ENCODE measurements around the gene ITLN1. TPM values are rescaled to one million over a fixed set of nuclear protein-coding genes. Genes with fewer than 3 reads are reported as not detected.
A peak's percentile ranks its signal among the peaks of the same experiment; 100 is the strongest.
"Not testable (repeated sequence)": the region's sequence is repeated elsewhere in the genome, so short reads cannot be mapped to it uniquely, and the experiment has no call there.

ITLN1 gene
- total RNA-seq, 1 donor, result not detected

DNA sequence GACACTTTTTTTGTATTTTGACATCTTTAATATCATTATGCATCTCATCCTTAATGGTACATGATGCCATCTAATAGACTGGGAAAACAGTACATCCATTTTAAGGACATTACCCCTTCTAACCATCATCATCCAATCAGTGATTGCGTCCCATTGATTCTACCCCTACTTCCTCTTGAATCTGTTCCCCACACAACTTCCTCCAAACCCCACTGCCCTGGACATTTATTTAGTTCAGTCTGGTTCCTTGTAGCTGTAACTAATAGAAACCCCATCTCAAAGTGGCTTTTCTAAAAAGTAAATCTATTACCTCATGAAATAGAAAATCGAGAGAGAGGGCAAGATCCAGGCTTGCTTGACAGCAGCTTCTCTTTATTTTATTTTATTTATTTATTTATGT lies 2.1 kb upstream of the ITLN1 start:
- no peak for TF ChIP-seq CTCF (IDR thresholded peaks at IDR 0.05; ENCODE audit: extremely low read depth, low read depth, low read length)
- no peaks in the 10 kb centered on the region for H3K9me3 ChIP-seq (ENCODE audit: low read depth, low read length)
- H3K79me2 ChIP-seq (ENCODE audit: insufficient read depth, low read length), result no peaks in the 10 kb centered on the region
- no peak overlapping the region for H2AFZ ChIP-seq (ENCODE audit: low read length)
- peak; percentile 65 for DNase-seq (ENCODE audit: insufficient read length, low spot score, missing footprints)
- no peaks in the 10 kb centered on the region for H4K20me1 ChIP-seq (ENCODE audit: insufficient read depth, low read length)
- no peak overlapping the region for H3K27ac ChIP-seq (ENCODE audit: low read depth, low read length)
- no peaks in the 10 kb centered on the region for H3K4me1 ChIP-seq (ENCODE audit: insufficient read depth, low read length)
- H3K4me2 ChIP-seq (ENCODE audit: insufficient read depth, low read length), result no peak overlapping the region
- H3K4me3 ChIP-seq (ENCODE audit: insufficient read depth, low read length), result no peak overlapping the region
- no peaks in the 10 kb centered on the region for H3K36me3 ChIP-seq (ENCODE audit: insufficient read depth, low read length)
- no peaks in the 10 kb centered on the region for H3K27me3 ChIP-seq (ENCODE audit: insufficient read depth, low read length)

GRCh38 chr1:160884579-160884978 lies 401 bp downstream of the ITLN1 start:
- H3K36me3 ChIP-seq (ENCODE audit: insufficient read depth, low read length), result no peaks in the 10 kb centered on the region
- no peak overlapping the region for H2AFZ ChIP-seq (ENCODE audit: low read length)
- H3K4me1 ChIP-seq (ENCODE audit: insufficient read depth, low read length), result no peaks in the 10 kb centered on the region
- no peak overlapping the region for H3K4me2 ChIP-seq (ENCODE audit: insufficient read depth, low read length)
- no peaks in the 10 kb centered on the region for H3K9me3 ChIP-seq (ENCODE audit: low read depth, low read length)
- no peak overlapping the region for H3K4me3 ChIP-seq (ENCODE audit: insufficient read depth, low read length)
- no peaks in the 10 kb centered on the region for H3K27me3 ChIP-seq (ENCODE audit: insufficient read depth, low read length)
- no peak for DNase-seq (ENCODE audit: insufficient read length, low spot score, missing footprints)
- H4K20me1 ChIP-seq (ENCODE audit: insufficient read depth, low read length), result no peaks in the 10 kb centered on the region
- no peak overlapping the region for H3K27ac ChIP-seq (ENCODE audit: low read depth, low read length)
- TF ChIP-seq CTCF (IDR thresholded peaks at IDR 0.05; ENCODE audit: extremely low read depth, low read depth, low read length), result no peak
- H3K79me2 ChIP-seq (ENCODE audit: insufficient read depth, low read length), result no peaks in the 10 kb centered on the region

DNA sequence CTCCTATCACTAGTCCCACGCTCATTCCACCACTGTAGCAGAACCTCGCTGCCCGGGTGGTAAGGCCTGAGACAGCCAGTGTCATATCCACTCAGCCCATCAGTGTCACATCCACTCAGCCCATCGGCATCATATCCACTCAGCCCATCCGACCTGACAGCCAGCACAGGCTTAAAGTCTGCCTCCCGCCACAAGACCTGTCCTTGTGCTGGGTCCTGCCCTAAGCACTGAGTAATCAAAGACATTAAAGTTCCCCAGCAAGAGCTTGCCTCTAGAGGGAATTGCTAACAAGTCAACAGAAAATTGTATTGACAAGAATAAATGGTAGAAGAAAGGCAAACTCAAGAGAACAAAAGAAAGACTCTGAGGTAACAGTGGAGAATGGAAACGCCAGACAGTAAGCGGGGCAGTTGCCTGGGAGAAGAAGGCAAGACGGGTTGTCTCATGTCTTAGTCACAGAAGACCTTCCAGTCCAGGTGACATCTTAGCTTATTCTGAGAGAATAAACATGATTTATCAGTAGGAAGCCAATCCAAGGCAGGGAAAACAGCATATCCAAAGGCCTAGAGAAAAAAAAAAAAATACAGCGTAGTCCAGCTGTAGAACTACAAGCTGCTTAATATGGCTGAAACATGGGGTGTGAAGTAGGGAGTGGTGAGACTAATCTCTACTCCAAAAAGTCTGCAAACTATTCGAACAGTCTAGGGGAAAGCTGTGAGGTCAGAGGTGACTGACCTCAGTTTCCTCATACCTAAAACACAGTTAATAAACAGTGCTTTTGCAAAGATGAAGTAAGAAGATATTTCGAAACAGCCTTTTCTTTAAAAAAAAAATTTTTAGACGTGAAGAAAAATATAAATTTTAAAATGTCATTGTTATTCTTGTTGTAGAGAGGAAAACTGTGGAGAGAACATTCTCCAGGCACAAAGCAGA lies 1.1 kb downstream of the ITLN1 start:
- Histone ChIP-seq H3K9me3 (ENCODE audit: low read depth, low read length) (no peaks in the 10 kb centered on the region), H4K20me1 (ENCODE audit: insufficient read depth, low read length) (no peaks in the 10 kb centered on the region), H3K27me3 (ENCODE audit: insufficient read depth, low read length) (no peaks in the 10 kb centered on the region), H3K4me2 (ENCODE audit: insufficient read depth, low read length) (no peak overlapping the region), H2AFZ (ENCODE audit: low read length) (no peak overlapping the region), H3K4me3 (ENCODE audit: insufficient read depth, low read length) (no peak overlapping the region), H3K79me2 (ENCODE audit: insufficient read depth, low read length) (no peaks in the 10 kb centered on the region), H3K27ac (ENCODE audit: low read depth, low read length) (no peak overlapping the region), H3K36me3 (ENCODE audit: insufficient read depth, low read length) (no peaks in the 10 kb centered on the region), H3K4me1 (ENCODE audit: insufficient read depth, low read length) (no peaks in the 10 kb centered on the region)
- no peak for DNase-seq (ENCODE audit: insufficient read length, low spot score, missing footprints)
- no peak for TF ChIP-seq CTCF (IDR thresholded peaks at IDR 0.05; ENCODE audit: extremely low read depth, low read depth, low read length)

DNA sequence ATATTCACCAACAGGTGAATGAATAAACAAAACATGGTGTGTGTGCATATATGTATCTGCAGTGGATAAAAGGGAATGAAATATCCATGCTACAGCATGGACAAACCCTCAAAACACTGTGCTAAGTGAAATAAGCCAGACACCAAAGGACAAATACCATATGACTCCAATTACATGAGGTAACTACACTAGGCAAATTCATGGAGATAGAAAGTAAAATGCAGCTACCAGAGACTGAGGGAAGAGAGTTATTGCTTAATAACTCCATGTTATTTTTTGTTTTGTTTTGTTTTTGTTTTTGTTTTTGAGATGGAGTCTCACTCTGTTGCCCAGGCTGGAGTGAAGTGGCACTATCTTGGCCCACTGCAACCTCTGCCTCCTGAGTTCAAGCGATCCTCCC lies 2.4 kb downstream of the ITLN1 start:
- H3K4me1 ChIP-seq (ENCODE audit: insufficient read depth, low read length), result no peaks in the 10 kb centered on the region
- H3K4me3 ChIP-seq (ENCODE audit: insufficient read depth, low read length), result no peak overlapping the region
- H3K9me3 ChIP-seq (ENCODE audit: low read depth, low read length), result no peaks in the 10 kb centered on the region
- H3K36me3 ChIP-seq (ENCODE audit: insufficient read depth, low read length), result no peaks in the 10 kb centered on the region
- no peak overlapping the region for H2AFZ ChIP-seq (ENCODE audit: low read length)
- no peaks in the 10 kb centered on the region for H3K79me2 ChIP-seq (ENCODE audit: insufficient read depth, low read length)
- H3K4me2 ChIP-seq (ENCODE audit: insufficient read depth, low read length), result no peak overlapping the region
- no peak for TF ChIP-seq CTCF (IDR thresholded peaks at IDR 0.05; ENCODE audit: extremely low read depth, low read depth, low read length)
- H4K20me1 ChIP-seq (ENCODE audit: insufficient read depth, low read length), result no peaks in the 10 kb centered on the region
- H3K27me3 ChIP-seq (ENCODE audit: insufficient read depth, low read length), result no peaks in the 10 kb centered on the region
- DNase-seq (ENCODE audit: insufficient read length, low spot score, missing footprints), result no peak
- no peak overlapping the region for H3K27ac ChIP-seq (ENCODE audit: low read depth, low read length)

GRCh38 chr1:160881264-160881663 lies 3.7 kb downstream of the ITLN1 start:
- H3K4me1 ChIP-seq (ENCODE audit: insufficient read depth, low read length); H3K4me3 ChIP-seq (ENCODE audit: insufficient read depth, low read length); H3K4me2 ChIP-seq (ENCODE audit: insufficient read depth, low read length); H3K36me3 ChIP-seq (ENCODE audit: insufficient read depth, low read length); H3K9me3 ChIP-seq (ENCODE audit: low read depth, low read length); DNase-seq (ENCODE audit: insufficient read length, low spot score, missing footprints); H3K79me2 ChIP-seq (ENCODE audit: insufficient read depth, low read length); H2AFZ ChIP-seq (ENCODE audit: low read length); H3K27me3 ChIP-seq (ENCODE audit: insufficient read depth, low read length); H4K20me1 ChIP-seq (ENCODE audit: insufficient read depth, low read length); H3K27ac ChIP-seq (ENCODE audit: low read depth, low read length): not testable (repeated sequence)
